Skeletal muscle tissue (tissue), 4 donors: Measurements from ENCODE around the gene MYO16. TPM values are rescaled to one million over a fixed set of nuclear protein-coding genes. Genes with fewer than 3 reads are reported as not detected.

ENCODE experiments used
- H3K27ac ChIP-seq: one replicate; pipeline ENCODE4 v1.7.0; 2013; ENCODE audit warnings: mild to moderate bottlenecking, low read depth, low read length, inconsistent platforms
- H3K27me3 ChIP-seq, 3 donors: one replicate each; pipeline ENCODE4 v1.7.0; 2013; ENCODE audit warnings: low read length in 3 of 3; ENCODE audit not compliant: control insufficient read depth in 3 of 3, insufficient read depth in 3 of 3
- H3K36me3 ChIP-seq, 3 donors: one replicate each; pipeline ENCODE4 v1.7.0; 2013; ENCODE audit warnings: low read length in 3 of 3; ENCODE audit not compliant: control insufficient read depth in 3 of 3, insufficient read depth in 3 of 3
- H3K4me1 ChIP-seq, 3 donors: one replicate each; pipeline ENCODE4 v1.7.0; 2013; ENCODE audit warnings: low read length in 3 of 3, mild to moderate bottlenecking in 3 of 3; ENCODE audit not compliant: control insufficient read depth in 3 of 3, insufficient read depth in 3 of 3
- H3K4me3 ChIP-seq, 3 donors: one replicate each; pipeline ENCODE4 v1.7.0; 2013; ENCODE audit warnings: low read length in 3 of 3
- H3K9ac ChIP-seq, 3 donors: one replicate each; pipeline ENCODE4 v1.7.0; 2013; ENCODE audit warnings: low read length in 3 of 3, mild to moderate bottlenecking in 3 of 3, moderate library complexity in 2 of 3, low read depth in 1 of 3
- H3K9me3 ChIP-seq, 3 donors: one replicate each; pipeline ENCODE4 v1.7.0; 2013; ENCODE audit warnings: low read length in 3 of 3; ENCODE audit not compliant: control insufficient read depth in 3 of 3
- total RNA-seq: library from RNA; depleted of rRNA; stranded (reverse); fragments of >200 nt; gene quantifications from one replicate; pipeline ENCODE4 v1.2.3, GENCODE V29; 2014
- donor health status: Osteomylitis.

The MYO16 gene
- total RNA-seq, 1 donor from 2014 or later = 43.8 TPM

DNA sequence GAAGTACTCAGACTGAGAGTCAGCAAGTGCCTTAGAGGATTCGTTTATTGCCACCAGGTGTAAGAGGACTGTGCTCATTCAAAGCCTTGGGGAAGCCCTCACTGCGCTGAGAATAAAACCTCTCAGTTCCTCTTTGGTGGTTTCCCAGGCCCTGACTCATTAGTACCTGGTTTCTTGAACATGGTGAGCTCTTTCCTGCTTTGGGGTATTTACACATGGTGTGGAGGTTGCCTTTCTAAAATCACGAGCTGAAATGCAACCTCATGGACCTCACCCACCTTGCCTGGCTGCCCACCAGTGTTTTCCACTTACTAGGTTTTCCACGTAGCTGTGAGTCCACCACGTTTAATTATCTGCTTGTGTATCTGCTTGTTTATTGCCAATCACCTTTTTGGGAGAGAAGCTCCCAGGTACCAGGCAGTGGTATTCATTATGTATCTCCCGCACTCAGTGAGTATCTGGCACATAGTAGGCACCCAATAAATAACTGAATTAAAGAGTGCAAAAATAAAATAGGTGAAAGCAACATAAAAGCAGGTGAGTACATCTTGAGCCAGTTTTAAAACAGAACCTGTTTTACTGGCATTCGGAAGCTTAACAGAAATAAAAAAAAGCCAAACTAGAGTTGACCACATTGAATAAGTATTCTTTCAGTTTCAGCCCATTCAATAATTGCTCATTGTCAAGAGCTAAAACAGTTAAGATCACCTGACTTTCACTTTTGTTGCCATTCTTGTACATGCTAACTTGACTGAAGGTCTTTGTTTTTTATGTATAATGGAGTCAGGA is 533.0 kb downstream of the MYO16 start:
- Histone ChIP-seq H3K9me3 (no peaks in the 10 kb centered on the region), H3K27me3 (peaks cover 0 to 14% (median 0%) of the 10 kb centered on the region in 3 donors), H3K4me1 (peaks cover 0 to 3% (median 3%) of the 10 kb centered on the region in 3 donors), H3K27ac (no peak overlapping the region), H3K36me3 (no peaks in the 10 kb centered on the region), H3K9ac (no peak overlapping the region), H3K4me3 (no peak overlapping the region)

DNA sequence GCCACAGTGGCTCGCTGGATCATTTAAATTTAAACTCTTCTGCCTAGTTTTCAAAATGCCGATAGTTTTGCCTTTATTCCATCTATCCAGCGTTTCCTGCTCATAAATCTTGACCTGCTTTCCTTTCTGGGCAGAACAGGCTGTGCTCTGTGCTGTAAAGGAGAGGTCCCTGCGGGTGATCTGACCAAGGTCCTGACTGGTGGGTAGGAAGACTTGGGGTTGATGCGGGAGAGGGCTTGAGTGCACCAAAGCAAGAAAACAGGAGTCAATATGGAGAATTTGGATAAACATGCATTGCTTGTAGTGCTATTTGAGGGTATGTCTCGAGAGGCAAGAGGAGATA is 533.6 kb downstream of the MYO16 start:
- Histone ChIP-seq H3K27me3 (peaks cover 0 to 13% (median 0%) of the 10 kb centered on the region in 3 donors), H3K4me3 (no peak overlapping the region), H3K36me3 (no peaks in the 10 kb centered on the region), H3K9ac (no peak overlapping the region), H3K4me1 (peaks cover 0 to 3% (median 3%) of the 10 kb centered on the region in 3 donors), H3K9me3 (no peaks in the 10 kb centered on the region), H3K27ac (no peak overlapping the region)

DNA sequence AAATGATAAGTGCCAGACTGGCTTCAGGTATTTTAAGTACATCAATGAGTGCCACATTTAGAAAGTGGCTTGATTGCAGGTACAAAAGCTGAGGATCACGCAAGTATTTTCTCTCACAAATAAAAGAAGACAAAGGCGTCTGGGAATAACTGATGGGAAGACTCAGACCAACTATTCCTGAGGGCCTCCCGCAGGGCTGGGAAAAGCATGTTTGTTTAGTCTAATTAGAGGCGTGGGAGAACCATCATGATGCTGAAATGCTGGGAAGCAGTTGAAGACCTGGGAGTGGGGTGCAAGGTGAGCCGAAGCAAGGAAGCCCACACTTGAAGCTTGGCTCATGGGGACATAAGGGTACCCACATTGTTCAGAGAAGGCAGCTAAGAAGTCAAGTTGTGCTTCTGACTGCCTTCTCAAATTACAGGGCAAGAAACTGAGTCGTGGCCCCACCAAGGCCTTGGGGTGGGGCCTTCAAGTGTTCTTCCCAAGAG is 536.0 kb downstream of the MYO16 start:
- Histone ChIP-seq H3K9ac (no peak overlapping the region), H3K36me3 (no peaks in the 10 kb centered on the region), H3K9me3 (no peaks in the 10 kb centered on the region), H3K27me3 (peaks cover 0 to 8% (median 0%) of the 10 kb centered on the region in 3 donors), H3K4me1 (peaks cover 0 to 3% (median 0%) of the 10 kb centered on the region in 3 donors), H3K4me3 (no peak overlapping the region), H3K27ac (no peak overlapping the region)

DNA sequence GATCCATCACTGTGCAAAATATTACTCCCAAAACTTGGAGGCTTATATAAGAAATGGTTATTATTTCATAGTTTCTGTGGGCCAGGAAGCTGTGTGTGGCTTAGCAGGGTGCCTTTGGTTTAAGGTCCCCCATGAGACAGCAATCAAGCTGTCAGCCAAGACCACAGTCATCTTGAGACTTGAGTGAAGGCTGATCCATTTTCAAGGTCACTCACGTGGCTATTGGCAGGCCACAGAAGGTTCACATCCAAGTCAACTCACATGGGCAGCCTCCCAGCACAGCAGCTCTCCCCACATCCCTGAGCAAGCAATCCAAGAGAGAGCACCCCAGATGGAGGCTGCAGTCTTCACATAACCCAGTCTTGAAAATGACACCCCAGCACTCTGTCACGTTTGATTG is 537.4 kb downstream of the MYO16 start:
- H3K9ac ChIP-seq = no peak overlapping the region
- no peak overlapping the region for H3K4me3 ChIP-seq
- peaks cover 0 to 5% (median 0%) of the 10 kb centered on the region in 3 donors for H3K27me3 ChIP-seq
- peaks cover 0 to 3% (median 0%) of the 10 kb centered on the region in 3 donors for H3K4me1 ChIP-seq
- no peak overlapping the region for H3K27ac ChIP-seq
- H3K9me3 ChIP-seq = no peaks in the 10 kb centered on the region
- H3K36me3 ChIP-seq = no peaks in the 10 kb centered on the region

DNA sequence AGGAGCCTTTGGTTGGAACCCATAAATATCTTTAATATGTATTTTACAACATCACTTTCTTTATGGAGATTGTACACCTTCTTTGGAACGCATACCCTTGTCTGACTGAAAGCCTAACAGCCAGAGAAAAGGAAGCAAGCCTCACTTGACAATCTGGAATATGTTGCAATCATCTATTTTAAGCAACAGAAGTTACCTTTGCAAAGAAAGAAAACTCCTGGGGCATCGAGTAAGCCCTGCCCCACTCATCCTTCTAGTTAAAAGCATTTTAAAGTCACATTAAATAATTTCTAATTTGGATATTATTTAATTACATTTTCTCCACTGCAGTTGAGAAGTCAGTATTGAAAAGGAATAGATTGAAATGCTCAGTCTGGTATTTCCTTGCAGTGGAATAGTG is 542.7 kb downstream of the MYO16 start:
- Histone ChIP-seq H3K9ac (no peak overlapping the region), H3K36me3 (no peaks in the 10 kb centered on the region), H3K9me3 (no peaks in the 10 kb centered on the region), H3K4me3 (no peak overlapping the region), H3K27ac (no peak overlapping the region), H3K27me3 (no peaks in the 10 kb centered on the region), H3K4me1 (no peaks in the 10 kb centered on the region)

DNA sequence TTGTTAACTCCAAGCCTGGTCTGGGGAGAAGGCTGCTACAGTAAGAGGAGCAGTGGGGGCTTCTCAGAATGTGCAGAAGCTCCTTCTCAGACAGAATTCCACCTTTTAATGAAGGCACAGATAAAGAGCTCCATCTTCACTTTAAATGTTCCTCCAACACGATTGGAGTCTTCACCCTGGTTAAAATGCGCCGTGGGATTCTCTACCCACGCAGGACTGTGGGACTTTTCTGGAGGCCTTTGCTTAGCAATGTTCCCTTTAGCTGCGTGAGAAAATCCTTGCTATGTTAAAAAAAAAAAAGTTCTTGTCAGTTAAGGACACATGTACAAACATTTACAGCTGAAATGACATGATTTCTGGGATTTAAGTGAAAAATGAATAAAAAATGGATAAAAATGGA is 546.3 kb downstream of the MYO16 start:
- H3K9ac ChIP-seq = no peak overlapping the region
- no peaks in the 10 kb centered on the region for H3K36me3 ChIP-seq
- H3K9me3 ChIP-seq = peaks cover 0 to 1% (median 0%) of the 10 kb centered on the region in 3 donors
- H3K27me3 ChIP-seq = no peaks in the 10 kb centered on the region
- H3K4me3 ChIP-seq = no peak overlapping the region
- H3K27ac ChIP-seq = no peak overlapping the region
- H3K4me1 ChIP-seq = peaks cover 0 to under 1% (median 0%) of the 10 kb centered on the region in 3 donors

DNA sequence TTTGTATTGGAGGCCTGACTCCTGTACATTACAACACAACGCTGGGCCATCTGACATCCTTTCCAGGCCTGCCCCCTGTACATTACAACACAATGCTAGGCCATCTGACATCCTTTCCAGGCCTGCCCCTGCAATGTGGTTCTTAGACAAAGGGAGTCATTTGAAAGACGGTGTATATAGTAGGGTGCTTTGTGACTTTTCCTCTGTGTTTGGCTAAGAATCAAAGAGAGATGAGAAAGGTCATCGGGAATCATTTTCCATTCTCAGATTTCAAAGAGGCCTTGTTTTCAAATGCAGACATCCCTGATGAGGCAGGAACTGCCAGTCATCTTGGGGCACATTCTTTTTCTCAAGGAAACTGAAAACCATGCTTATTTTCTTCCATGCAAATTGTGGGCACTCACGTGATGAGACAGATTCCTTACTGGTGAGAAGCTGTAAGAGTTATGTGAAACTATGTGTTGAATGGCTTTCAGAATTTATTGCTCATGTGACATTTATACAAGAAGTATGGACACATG is 551.6 kb downstream of the MYO16 start:
- peaks cover 0 to 6% (median 6%) of the 10 kb centered on the region in 3 donors for H3K4me1 ChIP-seq
- H3K4me3 ChIP-seq = no peak overlapping the region
- no peaks in the 10 kb centered on the region for H3K36me3 ChIP-seq
- peaks cover 0 to 5% (median 0%) of the 10 kb centered on the region in 3 donors for H3K27me3 ChIP-seq
- H3K27ac ChIP-seq = peak overlapping the region; percentile 0
- no peak overlapping the region for H3K9ac ChIP-seq
- H3K9me3 ChIP-seq = peaks cover 0 to 1% (median 0%) of the 10 kb centered on the region in 3 donors

DNA sequence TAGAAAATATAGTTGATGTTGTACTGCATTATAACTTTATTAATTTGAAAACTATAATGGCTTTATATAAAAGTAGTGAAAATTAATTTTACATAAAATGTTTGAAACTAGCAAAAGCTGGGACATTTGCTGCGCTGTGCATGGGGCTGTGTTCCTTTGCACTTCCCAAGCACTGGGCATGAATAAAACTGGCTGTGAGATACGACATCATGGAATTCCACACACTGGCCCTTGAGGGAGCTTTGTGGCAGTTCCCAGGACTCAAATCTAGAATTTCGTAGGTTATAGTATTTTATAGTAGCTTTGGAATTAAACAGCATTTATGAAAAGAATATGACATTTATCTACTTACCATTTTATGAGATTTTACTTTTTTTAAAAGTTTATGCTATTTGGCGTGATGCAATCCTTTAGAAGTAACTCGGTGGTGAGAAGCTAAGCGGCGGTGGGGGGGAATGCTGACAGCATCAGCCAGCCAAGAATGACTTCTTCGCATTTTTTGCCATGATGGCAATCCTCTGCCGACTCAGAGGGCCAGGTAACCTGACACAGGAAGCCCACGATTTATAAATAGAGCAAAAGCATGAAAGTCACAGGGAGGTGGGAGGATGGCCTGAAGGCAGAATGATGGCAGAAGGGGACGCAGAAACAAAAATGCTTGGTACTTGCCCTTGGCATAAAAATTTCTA is 553.5 kb downstream of the MYO16 start:
- Histone ChIP-seq H3K9me3 (peaks cover 0 to 1% (median 0%) of the 10 kb centered on the region in 3 donors), H3K27ac (no peak overlapping the region), H3K36me3 (no peaks in the 10 kb centered on the region), H3K4me1 (peaks cover 0 to 6% (median 6%) of the 10 kb centered on the region in 3 donors), H3K9ac (peak overlapping the region in 1 of 3 donors; percentile 25), H3K27me3 (peaks cover 0 to 5% (median 0%) of the 10 kb centered on the region in 3 donors), H3K4me3 (peak overlapping the region in 1 of 3 donors; percentile 46)

DNA sequence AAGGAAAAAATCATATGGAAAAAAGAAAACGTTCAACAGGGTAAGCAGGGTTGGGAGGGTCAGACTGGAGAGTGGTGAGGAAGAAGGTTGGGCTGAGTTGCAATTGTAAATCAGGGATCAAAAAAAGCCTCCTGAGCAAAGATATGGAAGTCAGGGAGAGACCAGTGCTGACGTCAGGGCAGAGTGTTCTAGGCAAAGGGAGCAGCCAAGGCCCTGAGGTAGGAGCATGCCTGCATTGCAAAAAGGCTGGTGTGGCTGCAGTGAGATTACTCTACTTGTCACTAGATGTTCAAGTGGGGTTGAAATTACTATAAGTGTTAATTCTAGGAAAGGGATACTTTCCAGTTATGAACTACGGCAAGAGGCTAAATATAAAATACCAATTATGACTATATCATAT is 562.0 kb downstream of the MYO16 start:
- Histone ChIP-seq H3K9me3 (no peaks in the 10 kb centered on the region), H3K4me3 (no peak overlapping the region), H3K27ac (no peak overlapping the region), H3K9ac (no peak overlapping the region), H3K4me1 (peaks cover 0 to 5% (median 4%) of the 10 kb centered on the region in 3 donors), H3K36me3 (no peaks in the 10 kb centered on the region), H3K27me3 (no peaks in the 10 kb centered on the region)

DNA sequence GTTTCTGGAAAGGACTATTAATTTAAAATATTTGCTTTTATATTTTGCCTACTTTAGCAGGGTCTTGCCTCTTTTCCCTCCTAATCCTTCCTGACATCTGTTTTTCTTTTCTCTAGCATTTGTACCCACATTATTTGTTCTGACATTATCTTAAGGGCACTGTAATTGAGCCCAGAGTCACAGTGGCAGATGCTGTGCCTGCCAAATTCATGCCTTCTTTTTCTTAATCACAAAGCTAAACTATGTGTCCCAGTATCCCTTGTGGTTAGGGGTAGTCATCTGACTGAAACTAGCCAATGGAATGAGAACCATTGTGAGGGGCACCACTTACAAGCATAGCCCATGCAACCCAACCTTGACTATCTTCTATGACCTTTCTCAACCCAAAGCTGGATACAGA is 562.9 kb downstream of the MYO16 start:
- H3K27ac ChIP-seq = no peak overlapping the region

More for the DNA sequence above, 562.9 kb downstream of the MYO16 start:
- no peaks in the 10 kb centered on the region for H3K36me3 ChIP-seq
- peaks cover 0 to 5% (median 4%) of the 10 kb centered on the region in 3 donors for H3K4me1 ChIP-seq
- H3K4me3 ChIP-seq = no peak overlapping the region
- H3K27me3 ChIP-seq = no peaks in the 10 kb centered on the region
- no peaks in the 10 kb centered on the region for H3K9me3 ChIP-seq
- no peak overlapping the region for H3K9ac ChIP-seq
